Activated CD4-positive, CD25-positive, alpha-beta regulatory T cell (primary cell): ENCODE measurements around the gene HS3ST1.

Source experiments
- DNase-seq, 4 experiments: peaks; one replicate each; lab custom pipeline; 2025; lab: John Stamatoyannopoulos, UW

The HS3ST1 gene

GRCh38 chr4:11431111-11431510 is 2.4 kb upstream of the HS3ST1 start:
- no peak for DNase-seq

GRCh38 chr4:11430536-11430935 is 1.8 kb upstream of the HS3ST1 start:
- DNase-seq = no peak

GRCh38 chr4:11429699-11430045 is 978 bp upstream of the HS3ST1 start:
- no peak for DNase-seq

- peak in 3 of 4 experiments; percentile 9 to 14 (median 13) for DNase-seq
These were observed 405 bp upstream of the HS3ST1 start for GRCh38 chr4:11428899-11429698.

- DNase-seq = no peak
These were observed 1.3 kb downstream of the HS3ST1 start for GRCh38 chr4:11427121-11427996.

- no peak for DNase-seq
These were observed 2.0 kb downstream of the HS3ST1 start for GRCh38 chr4:11426731-11427120.

GRCh38 chr4:11426003-11426402 is 2.7 kb downstream of the HS3ST1 start:
- no peak for DNase-seq

GRCh38 chr4:11424856-11425255 is 3.8 kb downstream of the HS3ST1 start:
- no peak for DNase-seq

GRCh38 chr4:11424000-11424399 is 4.7 kb downstream of the HS3ST1 start:
- DNase-seq = no peak

GRCh38 chr4:11423465-11423864 is 5.2 kb downstream of the HS3ST1 start:
- DNase-seq = no peak

GRCh38 chr4:11421116-11421515 is 7.6 kb downstream of the HS3ST1 start:
- DNase-seq = no peak

GRCh38 chr4:11420327-11420726 is 8.4 kb downstream of the HS3ST1 start:
- no peak for DNase-seq

- DNase-seq = peak in 1 of 4 experiments; percentile 7
These were observed 10.1 kb downstream of the HS3ST1 start for GRCh38 chr4:11418610-11419009.

- no peak for DNase-seq
These were observed 12.0 kb downstream of the HS3ST1 start for GRCh38 chr4:11416767-11417113.

- no peak for DNase-seq
These were observed 12.5 kb downstream of the HS3ST1 start for GRCh38 chr4:11416071-11416766.

GRCh38 chr4:11415409-11416070 is 13.2 kb downstream of the HS3ST1 start:
- no peak for DNase-seq

- DNase-seq = no peak
These were observed 16.5 kb downstream of the HS3ST1 start for GRCh38 chr4:11412211-11412610.

- no peak for DNase-seq
These were observed 19.1 kb downstream of the HS3ST1 start for GRCh38 chr4:11409632-11410031.

GRCh38 chr4:11408233-11408967 is 20.3 kb downstream of the HS3ST1 start:
- no peak for DNase-seq

GRCh38 chr4:11407551-11407950 is 21.1 kb downstream of the HS3ST1 start:
- DNase-seq = no peak

- DNase-seq = no peak
These were observed 24.3 kb downstream of the HS3ST1 start for GRCh38 chr4:11404431-11404830.
